Measurements from ENCODE around the gene FOXP2.
"Not testable (repeated sequence)": the region's sequence is repeated elsewhere in the genome, so short reads cannot be mapped to it uniquely, and the experiment has no call there.

The FOXP2 gene

GRCh38 chr7:114606100-114606499, 191.5 kb downstream of the FOXP2 start:
- no peak for DNase-seq

- not testable (repeated sequence) for DNase-seq
Measured at GRCh38 chr7:114608822-114609221, 194.2 kb downstream of the FOXP2 start.

DNA sequence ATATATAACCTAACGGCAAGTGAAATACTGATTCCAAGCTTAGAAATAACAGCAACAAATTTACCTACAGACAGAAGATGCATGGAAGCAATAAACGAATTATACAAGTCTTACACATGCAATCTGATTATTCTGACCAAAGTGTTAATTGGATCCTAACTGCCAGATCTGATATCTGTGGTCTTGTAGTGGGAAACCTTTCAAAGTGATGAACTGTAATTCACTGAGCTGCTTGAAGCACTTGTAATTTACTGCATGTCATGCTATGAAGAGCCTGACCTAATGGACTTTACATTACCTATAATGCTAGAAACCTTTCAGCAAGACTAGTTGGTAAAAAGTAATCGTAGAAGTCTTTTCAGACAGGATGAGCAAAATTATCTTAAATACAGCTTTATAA, 205.6 kb downstream of the FOXP2 start:
- no peak for DNase-seq

DNA sequence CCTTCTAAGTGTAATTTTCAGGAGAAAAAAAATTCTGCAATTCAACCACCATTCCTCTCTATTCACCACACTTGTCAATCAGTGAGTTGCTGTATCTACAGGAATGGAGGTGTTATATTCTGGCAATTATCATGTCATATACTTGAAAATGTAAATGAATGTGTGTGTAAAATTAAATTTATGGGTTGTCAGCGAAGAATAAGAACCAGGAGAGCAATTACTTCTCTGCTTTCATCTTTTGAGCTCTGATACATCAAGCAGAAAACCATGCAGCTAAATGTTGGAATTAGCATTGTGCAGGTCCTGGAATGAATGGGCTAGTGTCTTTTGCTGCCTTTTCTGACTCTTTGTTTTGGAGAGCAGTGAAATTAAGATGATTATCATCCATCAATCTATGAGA, 207.6 kb downstream of the FOXP2 start:
- no peak for DNase-seq

GRCh38 chr7:114623146-114623545, 208.5 kb downstream of the FOXP2 start:
- DNase-seq = no peak

- DNase-seq = no peak
Measured at GRCh38 chr7:114627231-114627630, 212.6 kb downstream of the FOXP2 start.

DNA sequence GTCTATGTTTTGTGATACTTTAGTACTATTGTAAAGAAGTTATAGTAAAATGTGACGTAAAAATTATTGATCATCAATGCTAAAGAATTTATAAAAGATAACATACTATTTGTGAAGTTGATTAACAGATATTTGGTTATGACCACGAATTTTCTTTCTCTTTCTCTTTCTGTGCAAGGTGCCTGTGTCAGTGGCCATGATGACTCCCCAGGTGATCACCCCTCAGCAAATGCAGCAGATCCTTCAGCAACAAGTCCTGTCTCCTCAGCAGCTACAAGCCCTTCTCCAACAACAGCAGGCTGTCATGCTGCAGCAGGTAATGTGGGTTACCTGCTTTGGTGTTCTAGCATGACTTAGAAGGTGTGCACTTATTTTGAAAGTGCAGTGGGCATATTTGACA, 213.7 kb downstream of the FOXP2 start:
- DNase-seq = no peak

- no peak for DNase-seq
Measured at GRCh38 chr7:114629762-114630161, 215.1 kb downstream of the FOXP2 start.

- no peak for DNase-seq
Measured at GRCh38 chr7:114630201-114630990, 215.8 kb downstream of the FOXP2 start.

- DNase-seq = no peak
Measured at GRCh38 chr7:114631249-114631822, 216.7 kb downstream of the FOXP2 start.

GRCh38 chr7:114639451-114639850, 224.8 kb downstream of the FOXP2 start:
- no peak for DNase-seq

DNA sequence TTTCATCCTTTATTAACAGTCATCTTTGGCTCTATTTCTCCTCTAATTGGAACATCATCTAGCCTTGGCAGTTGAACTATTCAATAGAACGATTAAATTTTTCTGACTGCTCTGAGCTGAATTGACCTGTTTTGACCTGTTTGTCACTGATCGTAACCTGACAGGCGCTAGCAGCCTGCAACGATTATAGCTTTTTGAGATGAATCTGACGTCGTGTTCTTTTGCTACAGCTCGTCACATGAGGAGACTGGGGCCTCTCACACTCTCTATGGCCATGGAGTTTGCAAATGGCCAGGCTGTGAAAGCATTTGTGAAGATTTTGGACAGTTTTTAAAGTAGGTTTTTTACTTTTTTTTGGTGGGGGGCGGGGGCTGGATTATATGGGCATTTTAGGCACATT, 229.8 kb downstream of the FOXP2 start:
- no peak for DNase-seq

DNA sequence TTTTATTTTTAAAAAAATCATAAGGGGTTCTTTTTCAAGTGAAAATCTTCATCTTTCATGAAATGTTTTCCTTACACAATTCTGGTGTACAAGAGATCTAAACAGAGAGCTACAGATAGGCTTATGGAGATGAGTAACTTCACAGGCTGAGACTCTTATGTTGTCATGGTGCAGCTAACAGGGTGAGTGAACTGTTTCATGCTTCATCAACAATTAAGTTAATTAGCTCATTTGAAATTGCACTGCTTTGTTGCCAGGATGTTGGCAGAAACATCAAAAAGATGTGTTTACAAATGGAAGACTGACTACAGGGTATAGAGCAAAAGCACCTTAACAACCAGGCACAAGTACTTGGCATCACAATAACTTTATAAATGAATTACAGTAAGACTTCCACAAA, 230.8 kb downstream of the FOXP2 start:
- DNase-seq = no peak

DNA sequence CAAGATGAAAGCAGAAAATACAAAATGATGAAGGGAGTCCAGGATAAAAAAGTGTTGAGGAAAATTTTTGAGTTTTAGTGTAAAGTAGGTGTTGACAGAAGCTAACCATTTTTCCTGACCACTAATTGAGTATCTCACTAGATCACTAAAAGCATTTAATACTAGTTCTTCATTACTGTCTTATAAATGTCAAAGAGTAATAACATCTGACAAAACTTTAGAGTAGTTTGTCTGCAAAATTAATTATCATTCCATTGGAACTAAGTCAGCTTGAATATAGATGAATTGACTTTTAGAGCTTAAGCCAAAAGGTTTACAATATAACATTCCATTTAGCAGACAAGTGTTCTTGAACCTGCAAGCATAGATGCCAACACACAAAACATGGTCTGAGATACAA, 232.9 kb downstream of the FOXP2 start:
- DNase-seq = no peak

GRCh38 chr7:114648117-114648516, 233.5 kb downstream of the FOXP2 start:
- DNase-seq = no peak

GRCh38 chr7:114648680-114649079, 234.1 kb downstream of the FOXP2 start:
- DNase-seq = no peak

GRCh38 chr7:114649689-114650088, 235.1 kb downstream of the FOXP2 start:
- no peak for DNase-seq

DNA sequence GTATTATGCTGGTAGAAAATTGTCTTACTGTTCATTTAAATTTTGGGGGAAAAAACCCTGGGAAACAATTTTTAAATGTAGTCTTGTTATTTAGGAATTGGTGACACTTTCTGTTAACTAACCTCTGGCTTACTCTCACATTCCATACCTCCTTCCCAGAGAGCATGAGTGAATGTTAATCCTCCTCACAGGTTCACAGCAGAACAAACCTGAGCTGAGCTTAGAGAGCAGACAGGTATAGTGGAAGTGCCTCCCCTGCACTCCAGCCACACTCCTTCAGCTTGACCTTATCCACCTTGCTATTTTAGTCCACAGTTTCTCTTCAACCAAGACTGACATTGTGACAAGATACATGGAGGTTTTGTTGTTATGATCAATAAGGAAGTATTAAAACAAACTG, 235.9 kb downstream of the FOXP2 start:
- DNase-seq = no peak

- no peak for DNase-seq
Measured at GRCh38 chr7:114652041-114652440, 237.4 kb downstream of the FOXP2 start.

DNA sequence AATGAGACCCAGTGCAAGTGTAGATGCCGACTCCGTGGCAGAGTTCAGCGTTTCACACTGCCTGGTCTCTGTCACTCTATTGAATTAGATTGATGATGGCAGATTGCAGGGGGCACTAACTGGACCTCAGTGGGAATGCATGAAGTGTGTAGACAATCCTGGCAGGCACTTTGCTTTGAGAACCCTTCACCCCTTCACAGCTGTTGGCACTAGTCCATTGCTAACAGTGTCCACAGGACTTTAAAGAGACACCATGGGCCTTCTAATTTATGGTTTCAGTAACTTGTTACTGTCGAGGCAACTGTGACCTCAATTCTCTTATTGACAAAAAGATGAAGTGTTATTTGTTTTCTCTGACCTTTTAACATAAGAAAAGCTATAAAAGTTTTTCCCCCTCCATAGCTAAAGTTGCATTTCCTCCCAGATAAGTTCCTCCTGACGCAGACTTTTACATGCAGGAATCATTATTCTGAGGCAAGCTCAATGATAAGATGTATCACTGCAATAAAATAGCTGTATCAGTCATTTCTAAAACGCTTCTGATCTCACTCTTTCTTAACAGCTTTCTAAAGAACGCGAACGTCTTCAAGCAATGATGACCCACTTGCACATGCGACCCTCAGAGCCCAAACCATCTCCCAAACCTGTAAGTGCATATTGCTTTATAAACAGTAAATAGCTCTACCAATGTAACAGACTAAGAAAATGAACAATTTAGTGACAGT, 238.9 kb downstream of the FOXP2 start:
- DNase-seq = no peak

DNA sequence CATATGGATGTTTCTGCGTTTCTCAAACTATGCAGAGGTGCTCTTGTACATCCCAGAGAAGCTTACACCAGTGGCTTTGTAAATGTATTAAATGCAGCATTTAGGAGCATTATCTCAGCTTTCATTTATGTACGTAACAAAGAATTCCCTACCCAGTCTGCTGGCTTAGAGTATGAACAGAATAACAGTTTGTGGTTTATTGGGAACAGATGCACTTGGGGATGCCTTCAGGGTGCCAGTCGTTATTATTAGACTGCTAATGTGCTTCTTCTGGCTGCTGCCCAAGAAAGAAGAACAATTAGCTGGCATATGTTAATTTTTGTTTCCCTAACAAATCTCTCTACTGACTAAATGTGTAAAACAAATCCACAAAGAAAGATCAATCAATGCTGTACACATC, 241.9 kb downstream of the FOXP2 start:
- DNase-seq = no peak

GRCh38 chr7:114657279-114657678, 242.7 kb downstream of the FOXP2 start:
- DNase-seq = no peak

DNA sequence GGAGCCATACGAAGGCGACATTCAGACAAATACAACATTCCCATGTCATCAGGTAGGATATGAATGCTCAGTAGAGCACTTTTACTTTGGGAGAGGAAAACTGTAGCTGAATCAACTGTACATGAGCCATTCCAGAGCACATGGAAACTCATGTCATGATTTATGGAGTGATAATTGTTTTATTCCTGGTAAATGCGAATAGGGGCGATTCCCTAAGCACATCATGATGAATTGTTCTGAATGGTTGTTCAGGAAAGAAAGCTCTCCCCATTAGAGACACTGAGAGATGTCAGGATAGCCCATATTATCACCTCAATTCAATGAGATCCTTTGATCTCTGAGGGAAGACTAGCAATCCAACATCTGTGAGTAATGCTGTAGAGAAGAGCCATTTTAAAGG, 243.6 kb downstream of the FOXP2 start:
- DNase-seq = no peak
